Ectodermal cell (in vitro differentiated cells): ENCODE results near the gene RIPOR3.

Experiments
- H3K27ac ChIP-seq: 2 replicates; pipeline ENCODE4 v1.7.0; 2013; ENCODE audit warnings: mild to moderate bottlenecking, low read depth, low read length; ENCODE audit not compliant: insufficient read depth, poor library complexity, severe bottlenecking
- H3K27me3 ChIP-seq: 2 replicates; pipeline ENCODE4 v1.7.0; 2013; ENCODE audit warnings: mild to moderate bottlenecking, low read length; ENCODE audit not compliant: insufficient read depth, control insufficient read depth, poor library complexity, severe bottlenecking
- H3K36me3 ChIP-seq: one replicate; pipeline ENCODE4 v1.7.0; 2013; ENCODE audit warnings: low read length; ENCODE audit not compliant: control insufficient read depth, insufficient read depth
- H3K4me1 ChIP-seq: one replicate; pipeline ENCODE4 v1.7.0; 2013; ENCODE audit warnings: low read length; ENCODE audit not compliant: control insufficient read depth, insufficient read depth
- H3K4me3 ChIP-seq: 2 replicates; pipeline ENCODE4 v1.7.0; 2013; ENCODE audit warnings: low read depth, low read length, control low read depth; ENCODE audit not compliant: insufficient read depth
- H3K9me3 ChIP-seq: 2 replicates; pipeline ENCODE4 v1.7.0; 2013; ENCODE audit warnings: mild to moderate bottlenecking, low read length, moderate library complexity; ENCODE audit not compliant: control insufficient read depth
- WGBS, 2 experiments: methylation state at CpG; one replicate each; pipeline ENCODE4 v1.1.7; 2013; ENCODE audit warnings: missing lambda C conversion rate in 2 of 2; 5-methylcytosine and 5-hydroxymethylcytosine counted together

Gene RIPOR3

DNA sequence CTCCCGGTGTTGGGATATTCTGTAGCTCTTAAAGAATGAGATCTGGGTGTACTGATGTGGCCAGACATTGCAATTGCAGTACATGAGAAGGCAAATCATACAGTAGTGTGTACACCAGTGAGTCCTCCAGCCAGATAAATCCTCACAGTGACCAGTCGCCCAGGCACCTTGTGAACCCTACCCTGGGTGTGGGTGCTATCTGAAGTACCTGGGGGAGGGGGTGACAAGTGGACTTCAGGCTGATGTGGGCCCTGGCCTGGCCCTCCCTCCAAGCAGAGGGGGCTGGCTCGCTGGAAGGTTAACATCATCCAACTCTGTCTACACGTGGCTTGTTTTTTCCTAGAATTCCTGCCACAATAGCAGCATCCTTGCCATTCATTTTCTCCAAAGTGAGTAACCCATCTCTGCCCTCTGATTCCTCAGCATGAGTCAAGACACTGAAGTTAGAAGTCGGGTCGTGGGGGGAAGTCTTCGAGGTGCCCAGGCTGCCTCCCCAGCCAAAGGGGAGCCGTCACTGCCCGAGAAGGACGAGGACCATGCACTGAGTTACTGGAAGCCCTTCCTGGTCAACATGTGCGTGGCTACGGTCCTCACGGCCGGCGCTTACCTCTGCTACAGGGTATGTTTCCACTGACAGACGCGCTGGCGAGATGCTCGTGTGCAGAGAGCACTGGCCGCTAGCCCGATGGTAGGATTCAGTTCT is 110.3 kb downstream of the RIPOR3 start:
- Histone ChIP-seq H3K36me3 (peaks cover 35% of the 10 kb centered on the region), H3K27me3 (no peaks in the 10 kb centered on the region), H3K27ac (no peak overlapping the region), H3K4me1 (no peaks in the 10 kb centered on the region), H3K9me3 (no peaks in the 10 kb centered on the region), H3K4me3 (no peak overlapping the region)
- WGBS, 2 experiments: 94 to 96% methylated on average over 21 of the region's 21 CpGs

DNA sequence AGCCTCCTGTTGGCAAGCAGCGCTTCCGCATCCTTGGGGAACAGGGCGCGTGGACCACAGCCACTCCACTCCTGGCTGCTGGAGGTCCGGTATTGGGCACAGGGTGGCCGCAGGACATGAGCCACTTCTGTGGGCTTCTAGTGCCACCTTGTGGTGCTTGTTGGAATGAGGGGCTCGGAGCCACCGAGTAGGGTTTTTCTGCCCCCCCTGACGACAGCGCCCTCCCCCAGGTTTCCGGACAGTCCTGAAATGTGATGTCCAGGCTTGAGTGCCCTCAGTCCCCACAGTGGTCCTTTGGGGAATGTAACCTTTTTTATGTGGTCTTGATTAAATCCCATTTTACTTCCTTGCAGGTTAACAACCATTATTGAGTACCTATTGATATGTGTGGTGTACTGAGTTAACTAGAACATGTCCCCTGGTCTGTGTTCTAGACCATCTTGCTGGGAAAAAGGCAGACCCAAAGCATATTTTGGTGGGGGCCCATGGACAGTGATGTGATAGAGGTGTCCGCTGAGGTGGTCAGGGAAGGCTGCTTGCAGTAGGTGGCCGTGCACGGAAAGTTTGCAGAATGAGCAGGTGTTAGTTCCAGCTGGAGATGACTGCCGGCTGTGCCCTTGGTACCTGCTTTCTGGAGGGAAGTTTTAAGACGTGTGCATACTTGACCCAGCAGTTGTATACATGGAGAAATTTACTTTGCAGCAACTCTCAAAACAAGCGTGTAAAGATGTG is 111.2 kb downstream of the RIPOR3 start:
- WGBS, 2 experiments: 69 to 70% methylated on average over 17 of the region's 17 CpGs
- Histone ChIP-seq H3K27me3 (no peaks in the 10 kb centered on the region), H3K27ac (no peak overlapping the region), H3K4me3 (no peak overlapping the region), H3K36me3 (peaks cover 35% of the 10 kb centered on the region), H3K9me3 (no peaks in the 10 kb centered on the region), H3K4me1 (no peaks in the 10 kb centered on the region)

GRCh38 chr20:50579511-50579910 is 111.8 kb downstream of the RIPOR3 start:
- H3K4me1 ChIP-seq: no peaks in the 10 kb centered on the region
- peaks cover 37% of the 10 kb centered on the region for H3K36me3 ChIP-seq
- no peak overlapping the region for H3K4me3 ChIP-seq
- no peak overlapping the region for H3K27ac ChIP-seq
- H3K27me3 ChIP-seq: no peaks in the 10 kb centered on the region
- WGBS, 2 experiments: 86 to 94% methylated on average over 10 of the region's 10 CpGs
- no peaks in the 10 kb centered on the region for H3K9me3 ChIP-seq

- Histone ChIP-seq H3K9me3 (no peaks in the 10 kb centered on the region), H3K36me3 (peaks cover 39% of the 10 kb centered on the region), H3K4me1 (no peaks in the 10 kb centered on the region), H3K27ac (no peak overlapping the region), H3K4me3 (no peak overlapping the region), H3K27me3 (no peaks in the 10 kb centered on the region)
- 94 to 96% methylated on average over 5 of the region's 5 CpGs for WGBS, 2 experiments
Observed at GRCh38 chr20:50578778-50579165, 112.6 kb downstream of the RIPOR3 start.

GRCh38 chr20:50578061-50578777 is 113.1 kb downstream of the RIPOR3 start:
- Histone ChIP-seq H3K4me1 (no peaks in the 10 kb centered on the region), H3K9me3 (no peaks in the 10 kb centered on the region), H3K27me3 (no peaks in the 10 kb centered on the region), H3K27ac (no peak overlapping the region), H3K4me3 (no peak overlapping the region), H3K36me3 (peaks cover 39% of the 10 kb centered on the region)
- 92 to 94% methylated on average over 14 of the region's 14 CpGs for WGBS, 2 experiments

GRCh38 chr20:50577175-50578018 is 113.9 kb downstream of the RIPOR3 start:
- Histone ChIP-seq H3K9me3 (no peaks in the 10 kb centered on the region), H3K4me3 (no peak overlapping the region), H3K36me3 (peaks cover 39% of the 10 kb centered on the region), H3K4me1 (no peaks in the 10 kb centered on the region), H3K27me3 (no peaks in the 10 kb centered on the region), H3K27ac (no peak overlapping the region)
- WGBS, 2 experiments: 95% methylated on average over 17 of the region's 17 CpGs

GRCh38 chr20:50575865-50576720 is 115.2 kb downstream of the RIPOR3 start:
- Histone ChIP-seq H3K36me3 (peaks cover 36% of the 10 kb centered on the region), H3K27me3 (no peaks in the 10 kb centered on the region), H3K4me3 (no peak overlapping the region), H3K4me1 (no peaks in the 10 kb centered on the region), H3K9me3 (no peaks in the 10 kb centered on the region), H3K27ac (no peak overlapping the region)
- WGBS, 2 experiments: 69 to 75% methylated on average over 12 of the region's 12 CpGs

- Histone ChIP-seq H3K9me3 (no peaks in the 10 kb centered on the region), H3K27me3 (no peaks in the 10 kb centered on the region), H3K27ac (no peak overlapping the region), H3K4me3 (no peak overlapping the region), H3K36me3 (peaks cover 36% of the 10 kb centered on the region), H3K4me1 (no peaks in the 10 kb centered on the region)
- 95 to 100% methylated on average over 5 of the region's 5 CpGs for WGBS, 2 experiments
Observed at GRCh38 chr20:50574586-50574985, 116.8 kb downstream of the RIPOR3 start.

DNA sequence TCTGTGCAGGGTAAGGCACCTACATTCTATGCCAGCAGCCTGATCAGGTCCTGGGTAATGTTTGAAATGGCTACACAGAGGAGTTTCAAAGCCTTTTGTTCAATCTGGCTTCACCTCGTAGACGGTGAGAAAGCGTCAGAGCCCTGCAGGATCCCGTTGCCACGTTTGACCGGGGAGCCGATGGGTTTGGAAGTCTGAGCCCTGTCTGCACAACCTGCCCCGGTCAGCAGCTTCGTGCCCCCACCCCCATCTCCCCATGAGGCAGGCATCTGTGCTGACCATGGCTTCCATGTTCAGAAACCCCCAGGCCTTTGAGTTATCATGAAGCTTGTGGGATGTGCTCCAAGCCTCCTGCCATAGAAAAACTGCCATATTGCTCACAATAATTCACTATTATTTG is 117.2 kb downstream of the RIPOR3 start:
- no peaks in the 10 kb centered on the region for H3K27me3 ChIP-seq
- H3K4me3 ChIP-seq: no peak overlapping the region
- H3K27ac ChIP-seq: no peak overlapping the region
- 92% methylated on average over 9 of the region's 9 CpGs for WGBS, 2 experiments
- no peaks in the 10 kb centered on the region for H3K4me1 ChIP-seq
- H3K9me3 ChIP-seq: no peaks in the 10 kb centered on the region
- H3K36me3 ChIP-seq: peaks cover 35% of the 10 kb centered on the region
